Measurements from ENCODE around the gene LPP. TPM values are rescaled to one million over a fixed set of nuclear protein-coding genes. Genes with fewer than 3 reads are reported as not detected.

LPP gene
- polyA plus RNA-seq, 2 donors, result 10.5 to 12.9 TPM

DNA sequence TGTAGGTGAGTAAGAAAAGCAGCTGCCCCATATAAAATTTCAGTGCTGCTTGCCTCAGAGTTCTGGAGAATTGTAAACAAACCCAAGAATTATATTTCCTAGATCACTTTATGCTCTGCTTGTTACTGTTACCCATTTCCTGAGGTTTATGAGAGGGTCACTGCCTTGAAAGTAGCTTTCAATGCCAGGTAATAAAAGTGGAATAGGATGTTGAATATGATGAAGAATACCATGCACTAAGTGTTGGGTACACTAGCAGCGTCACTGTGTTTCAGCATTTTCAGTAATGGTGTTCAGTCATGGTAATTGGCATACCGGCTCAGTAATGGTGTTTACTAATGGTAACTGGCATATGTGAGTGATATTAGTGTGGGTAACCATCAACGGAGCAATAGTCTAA, 568.0 kb downstream of the LPP start:
- H3K27me3 ChIP-seq (ENCODE audit: control insufficient read depth in 1 of 2, insufficient read depth in 2 of 2, low read length in 2 of 2), result no peaks in the 10 kb centered on the region
- H3K27ac ChIP-seq (ENCODE audit: low read depth in 2 of 2, low read length in 1 of 2), result no peak overlapping the region
- H3K4me3 ChIP-seq (ENCODE audit: low read depth in 1 of 2, low read length in 2 of 2), result no peak overlapping the region
- 86 to 91% methylated on average over 3 of the region's 3 CpGs for WGBS, 2 donors
- H3K36me3 ChIP-seq (ENCODE audit: control insufficient read depth in 2 of 2, insufficient read depth in 2 of 2, low read length in 1 of 2), result no peaks in the 10 kb centered on the region
- no peaks in the 10 kb centered on the region for H3K4me1 ChIP-seq (ENCODE audit: control insufficient read depth in 2 of 2, insufficient read depth in 2 of 2, low read length in 1 of 2)
- H3K9me3 ChIP-seq (ENCODE audit: control insufficient read depth in 2 of 2, insufficient read depth in 1 of 2, low read depth in 1 of 2, low read length in 1 of 2), result no peaks in the 10 kb centered on the region

DNA sequence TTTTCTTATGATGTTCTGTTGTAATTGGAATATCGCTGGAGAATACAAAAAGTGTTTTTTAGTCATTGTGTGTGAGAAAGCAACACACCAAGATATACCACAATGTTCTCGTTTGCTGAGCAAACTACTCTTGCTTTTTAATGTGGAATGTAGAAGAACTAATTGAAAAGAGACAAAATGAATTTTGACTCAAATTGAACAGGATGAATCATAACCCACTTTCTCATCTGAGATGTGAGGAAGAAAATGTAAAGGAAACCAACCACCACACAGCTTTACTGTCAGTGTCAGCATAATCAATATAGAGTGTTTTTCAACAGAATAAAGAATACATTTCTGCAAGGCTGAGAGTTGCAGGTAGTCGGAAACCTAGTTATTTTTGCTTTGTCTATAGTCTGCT, 569.0 kb downstream of the LPP start:
- Histone ChIP-seq H3K9me3 (ENCODE audit: control insufficient read depth in 2 of 2, insufficient read depth in 1 of 2, low read depth in 1 of 2, low read length in 1 of 2) (no peaks in the 10 kb centered on the region), H3K36me3 (ENCODE audit: control insufficient read depth in 2 of 2, insufficient read depth in 2 of 2, low read length in 1 of 2) (no peaks in the 10 kb centered on the region), H3K27ac (ENCODE audit: low read depth in 2 of 2, low read length in 1 of 2) (no peak overlapping the region), H3K27me3 (ENCODE audit: control insufficient read depth in 1 of 2, insufficient read depth in 2 of 2, low read length in 2 of 2) (no peaks in the 10 kb centered on the region), H3K4me3 (ENCODE audit: low read depth in 1 of 2, low read length in 2 of 2) (no peak overlapping the region), H3K4me1 (ENCODE audit: control insufficient read depth in 2 of 2, insufficient read depth in 2 of 2, low read length in 1 of 2) (no peaks in the 10 kb centered on the region)
- WGBS, 2 donors, result 81 to 82% methylated on average over 3 of the region's 3 CpGs

DNA sequence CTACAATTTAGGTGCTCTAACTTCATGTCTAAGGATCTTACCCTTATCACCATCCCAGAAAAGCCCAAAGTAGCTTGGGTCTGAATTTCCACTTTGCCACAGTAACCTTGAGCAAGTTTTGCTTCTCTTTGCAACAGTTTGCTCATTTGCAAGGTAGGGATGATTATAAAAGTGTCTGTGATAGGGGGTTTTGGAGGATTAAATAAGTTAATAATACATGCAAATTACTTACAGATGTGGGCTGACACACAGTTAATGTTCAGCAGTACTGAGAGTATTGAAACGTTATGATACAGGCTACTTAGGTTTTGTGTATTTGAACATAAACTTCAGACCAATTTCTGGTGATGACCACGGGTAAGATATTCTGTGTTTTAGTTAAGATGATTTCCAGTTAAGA, 573.1 kb downstream of the LPP start:
- Histone ChIP-seq H3K27me3 (ENCODE audit: control insufficient read depth in 1 of 2, insufficient read depth in 2 of 2, low read length in 2 of 2) (no peaks in the 10 kb centered on the region), H3K27ac (ENCODE audit: low read depth in 2 of 2, low read length in 1 of 2) (no peak overlapping the region), H3K36me3 (ENCODE audit: control insufficient read depth in 2 of 2, insufficient read depth in 2 of 2, low read length in 1 of 2) (no peaks in the 10 kb centered on the region), H3K9me3 (ENCODE audit: control insufficient read depth in 2 of 2, insufficient read depth in 1 of 2, low read depth in 1 of 2, low read length in 1 of 2) (no peaks in the 10 kb centered on the region), H3K4me3 (ENCODE audit: low read depth in 1 of 2, low read length in 2 of 2) (no peak overlapping the region), H3K4me1 (ENCODE audit: control insufficient read depth in 2 of 2, insufficient read depth in 2 of 2, low read length in 1 of 2) (no peaks in the 10 kb centered on the region)
- WGBS, 2 donors, result 75 to 77% methylated on average over 2 of the region's 2 CpGs

DNA sequence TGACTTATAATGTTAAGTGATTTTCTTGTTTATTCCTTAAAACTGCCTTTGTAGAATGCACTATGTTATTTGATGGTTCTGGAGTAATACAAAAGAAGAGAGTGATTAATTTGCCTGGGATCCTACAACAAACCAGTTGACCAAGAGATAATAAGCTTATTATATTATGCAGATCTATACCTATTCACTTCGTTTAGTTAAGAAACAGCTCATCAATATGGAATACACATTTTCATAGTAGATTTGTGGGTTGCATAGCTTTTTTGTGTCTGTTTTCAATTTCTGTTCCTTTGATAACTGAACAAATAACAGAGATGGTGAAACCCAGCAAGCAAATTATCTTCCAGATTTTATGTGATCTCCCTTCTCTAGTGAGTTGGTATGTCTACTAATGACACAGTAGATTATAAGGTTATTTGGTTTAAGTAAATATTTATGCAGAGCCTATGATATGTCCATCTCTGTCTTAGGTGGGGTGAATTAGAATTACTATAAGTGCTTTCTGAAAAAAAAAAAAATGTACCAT, 574.5 kb downstream of the LPP start:
- H3K4me3 ChIP-seq (ENCODE audit: low read depth in 1 of 2, low read length in 2 of 2), result no peak overlapping the region
- H3K9me3 ChIP-seq (ENCODE audit: control insufficient read depth in 2 of 2, insufficient read depth in 1 of 2, low read depth in 1 of 2, low read length in 1 of 2), result no peaks in the 10 kb centered on the region
- H3K27ac ChIP-seq (ENCODE audit: low read depth in 2 of 2, low read length in 1 of 2), result no peak overlapping the region
- no peaks in the 10 kb centered on the region for H3K27me3 ChIP-seq (ENCODE audit: control insufficient read depth in 1 of 2, insufficient read depth in 2 of 2, low read length in 2 of 2)
- no peaks in the 10 kb centered on the region for H3K4me1 ChIP-seq (ENCODE audit: control insufficient read depth in 2 of 2, insufficient read depth in 2 of 2, low read length in 1 of 2)
- WGBS, 2 donors, result 2 to 47% methylated on average over 1 of the region's 1 CpG
- no peaks in the 10 kb centered on the region for H3K36me3 ChIP-seq (ENCODE audit: control insufficient read depth in 2 of 2, insufficient read depth in 2 of 2, low read length in 1 of 2)

DNA sequence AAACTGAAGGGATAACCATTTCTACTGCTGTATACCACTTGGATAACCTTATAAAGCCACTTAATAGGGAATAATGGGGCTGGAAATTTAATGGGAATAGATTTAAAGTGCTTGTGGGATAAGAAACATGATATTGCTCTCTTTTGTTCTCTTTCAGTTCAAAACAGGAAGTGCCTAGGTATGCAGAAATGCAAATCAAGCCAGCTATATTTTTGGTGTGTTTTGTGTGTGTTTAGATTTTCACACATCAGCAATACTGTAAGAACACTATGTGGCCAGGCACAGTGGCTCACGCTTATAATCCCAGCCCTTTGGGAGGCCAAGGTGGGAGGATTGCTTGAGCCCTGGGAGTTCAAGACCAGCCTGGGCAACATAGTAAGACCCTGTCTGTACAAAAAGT, 575.5 kb downstream of the LPP start:
- Histone ChIP-seq H3K9me3 (ENCODE audit: control insufficient read depth in 2 of 2, insufficient read depth in 1 of 2, low read depth in 1 of 2, low read length in 1 of 2) (no peaks in the 10 kb centered on the region), H3K27ac (ENCODE audit: low read depth in 2 of 2, low read length in 1 of 2) (no peak overlapping the region), H3K36me3 (ENCODE audit: control insufficient read depth in 2 of 2, insufficient read depth in 2 of 2, low read length in 1 of 2) (no peaks in the 10 kb centered on the region), H3K27me3 (ENCODE audit: control insufficient read depth in 1 of 2, insufficient read depth in 2 of 2, low read length in 2 of 2) (no peaks in the 10 kb centered on the region), H3K4me3 (ENCODE audit: low read depth in 1 of 2, low read length in 2 of 2) (no peak overlapping the region), H3K4me1 (ENCODE audit: control insufficient read depth in 2 of 2, insufficient read depth in 2 of 2, low read length in 1 of 2) (peaks cover 0 to 2% of the 10 kb centered on the region in 2 donors)
- 91 to 92% methylated on average over 1 of the region's 1 CpG for WGBS, 2 donors

DNA sequence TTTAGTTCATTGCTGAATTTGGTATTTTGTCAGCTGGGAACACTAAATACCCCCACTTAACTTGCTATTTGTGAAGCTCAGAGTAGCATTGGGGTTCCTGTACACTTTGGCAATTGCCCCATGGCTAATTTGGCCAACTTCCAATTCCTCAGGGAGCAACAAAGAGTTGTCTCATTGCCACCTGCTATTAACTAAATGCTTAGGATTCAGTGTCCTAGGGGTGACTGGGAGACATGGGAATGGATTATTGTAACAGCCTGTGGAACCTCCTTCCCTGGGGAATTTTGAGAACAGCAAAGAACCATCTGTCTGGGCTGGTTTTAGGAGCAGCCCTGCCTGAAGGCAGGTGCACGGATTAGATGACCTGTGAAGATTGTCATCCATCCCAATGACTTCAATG, 580.4 kb downstream of the LPP start:
- 49 to 97% methylated on average over 1 of the region's 1 CpG for WGBS, 2 donors
- no peak overlapping the region for H3K27ac ChIP-seq (ENCODE audit: low read depth in 2 of 2, low read length in 1 of 2)
- H3K4me1 ChIP-seq (ENCODE audit: control insufficient read depth in 2 of 2, insufficient read depth in 2 of 2, low read length in 1 of 2), result peaks cover 0 to 6% of the 10 kb centered on the region in 2 donors
- no peaks in the 10 kb centered on the region for H3K27me3 ChIP-seq (ENCODE audit: control insufficient read depth in 1 of 2, insufficient read depth in 2 of 2, low read length in 2 of 2)
- no peaks in the 10 kb centered on the region for H3K36me3 ChIP-seq (ENCODE audit: control insufficient read depth in 2 of 2, insufficient read depth in 2 of 2, low read length in 1 of 2)
- H3K9me3 ChIP-seq (ENCODE audit: control insufficient read depth in 2 of 2, insufficient read depth in 1 of 2, low read depth in 1 of 2, low read length in 1 of 2), result no peaks in the 10 kb centered on the region
- no peak overlapping the region for H3K4me3 ChIP-seq (ENCODE audit: low read depth in 1 of 2, low read length in 2 of 2)

DNA sequence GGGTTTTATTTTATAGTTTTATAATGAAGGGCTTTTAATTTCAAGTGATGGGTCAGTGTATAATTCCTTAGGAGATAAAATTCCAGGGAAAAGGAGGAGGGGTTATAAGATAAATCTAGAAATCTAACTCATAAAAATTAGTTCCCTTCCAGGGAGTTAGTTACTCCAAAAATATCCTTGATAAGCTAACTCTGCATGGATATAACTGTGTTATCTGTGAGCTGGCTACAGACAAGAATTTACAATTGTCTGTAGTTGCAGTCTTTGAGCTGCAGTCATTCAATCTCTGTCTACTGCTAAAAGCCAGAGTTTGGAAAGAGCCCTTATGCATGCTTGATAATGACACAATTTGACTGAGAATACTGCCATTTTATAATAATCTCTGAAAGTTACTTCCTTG, 585.6 kb downstream of the LPP start:
- H3K9me3 ChIP-seq (ENCODE audit: control insufficient read depth in 2 of 2, insufficient read depth in 1 of 2, low read depth in 1 of 2, low read length in 1 of 2), result no peaks in the 10 kb centered on the region

DNA sequence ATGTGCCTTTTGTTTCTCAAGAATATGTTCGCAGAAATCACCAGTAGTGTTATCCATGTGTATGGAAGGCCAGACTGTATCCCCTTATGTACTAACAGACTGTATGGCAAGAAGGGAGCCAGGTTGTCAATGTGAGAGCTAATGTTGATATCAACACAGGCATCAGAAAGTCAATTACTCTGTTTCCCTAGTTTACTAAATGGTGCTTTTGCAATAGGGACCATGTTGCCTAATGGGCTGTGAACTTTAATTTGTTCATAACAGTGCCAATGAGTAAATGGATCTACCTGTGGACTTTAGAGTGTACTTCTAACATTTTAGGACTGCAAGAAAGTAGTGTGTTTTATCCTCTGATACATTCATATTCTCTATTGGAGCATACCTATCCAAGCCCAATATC, 586.1 kb downstream of the LPP start:
- H3K9me3 ChIP-seq (ENCODE audit: control insufficient read depth in 2 of 2, insufficient read depth in 1 of 2, low read depth in 1 of 2, low read length in 1 of 2), result no peaks in the 10 kb centered on the region
- no peak overlapping the region for H3K27ac ChIP-seq (ENCODE audit: low read depth in 2 of 2, low read length in 1 of 2)
- 93 to 98% methylated on average over 1 of the region's 1 CpG for WGBS, 2 donors
- H3K4me3 ChIP-seq (ENCODE audit: low read depth in 1 of 2, low read length in 2 of 2), result no peak overlapping the region
- no peaks in the 10 kb centered on the region for H3K27me3 ChIP-seq (ENCODE audit: control insufficient read depth in 1 of 2, insufficient read depth in 2 of 2, low read length in 2 of 2)
- no peaks in the 10 kb centered on the region for H3K36me3 ChIP-seq (ENCODE audit: control insufficient read depth in 2 of 2, insufficient read depth in 2 of 2, low read length in 1 of 2)
- no peaks in the 10 kb centered on the region for H3K4me1 ChIP-seq (ENCODE audit: control insufficient read depth in 2 of 2, insufficient read depth in 2 of 2, low read length in 1 of 2)

More for the DNA sequence above, 585.6 kb downstream of the LPP start:
- Histone ChIP-seq H3K27me3 (ENCODE audit: control insufficient read depth in 1 of 2, insufficient read depth in 2 of 2, low read length in 2 of 2) (no peaks in the 10 kb centered on the region), H3K27ac (ENCODE audit: low read depth in 2 of 2, low read length in 1 of 2) (no peak overlapping the region), H3K4me3 (ENCODE audit: low read depth in 1 of 2, low read length in 2 of 2) (no peak overlapping the region), H3K4me1 (ENCODE audit: control insufficient read depth in 2 of 2, insufficient read depth in 2 of 2, low read length in 1 of 2) (peaks cover 0 to 3% of the 10 kb centered on the region in 2 donors), H3K36me3 (ENCODE audit: control insufficient read depth in 2 of 2, insufficient read depth in 2 of 2, low read length in 1 of 2) (no peaks in the 10 kb centered on the region)

DNA sequence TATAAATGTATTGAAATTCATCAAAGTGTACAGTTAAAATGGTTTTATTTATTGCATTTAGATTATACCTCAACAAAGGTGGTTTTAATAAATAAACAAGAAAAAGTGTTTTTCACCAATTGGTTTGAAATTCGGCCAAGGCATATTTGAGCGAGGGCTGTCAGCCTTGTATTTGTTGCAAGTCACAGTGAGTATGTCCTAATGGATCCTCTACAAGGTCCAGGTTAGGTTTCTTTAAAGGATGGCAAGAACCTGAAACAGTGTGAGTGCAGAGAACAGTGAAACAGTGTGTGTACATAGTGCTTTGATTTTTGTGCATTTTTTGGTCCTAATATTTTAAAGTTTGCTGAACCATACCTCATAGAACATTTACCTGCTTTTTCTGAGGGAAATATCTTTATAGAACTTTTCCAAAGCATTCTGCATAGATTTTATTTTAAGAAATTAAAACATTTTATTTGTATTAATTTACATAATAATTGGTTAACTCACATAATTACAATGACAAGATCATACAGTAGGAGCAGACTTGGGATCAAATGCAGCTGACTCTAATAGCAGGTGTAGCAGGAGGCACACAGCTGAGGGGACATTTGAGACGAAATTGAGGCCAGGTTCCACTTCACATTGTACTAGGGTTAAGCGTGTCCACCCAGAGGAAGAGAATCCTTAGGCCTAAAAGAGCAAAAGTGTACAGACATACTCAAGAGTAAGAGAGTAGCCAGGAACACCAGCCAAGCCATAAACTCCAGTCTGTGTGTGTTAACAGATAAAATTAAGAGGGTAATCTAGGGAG, 589.0 kb downstream of the LPP start:
- Histone ChIP-seq H3K4me1 (ENCODE audit: control insufficient read depth in 2 of 2, insufficient read depth in 2 of 2, low read length in 1 of 2) (no peaks in the 10 kb centered on the region), H3K9me3 (ENCODE audit: control insufficient read depth in 2 of 2, insufficient read depth in 1 of 2, low read depth in 1 of 2, low read length in 1 of 2) (no peaks in the 10 kb centered on the region), H3K27ac (ENCODE audit: low read depth in 2 of 2, low read length in 1 of 2) (no peak overlapping the region), H3K4me3 (ENCODE audit: low read depth in 1 of 2, low read length in 2 of 2) (no peak overlapping the region), H3K36me3 (ENCODE audit: control insufficient read depth in 2 of 2, insufficient read depth in 2 of 2, low read length in 1 of 2) (no peaks in the 10 kb centered on the region), H3K27me3 (ENCODE audit: control insufficient read depth in 1 of 2, insufficient read depth in 2 of 2, low read length in 2 of 2) (no peaks in the 10 kb centered on the region)
- WGBS, 2 donors, result 94 to 96% methylated on average over 4 of the region's 4 CpGs

DNA sequence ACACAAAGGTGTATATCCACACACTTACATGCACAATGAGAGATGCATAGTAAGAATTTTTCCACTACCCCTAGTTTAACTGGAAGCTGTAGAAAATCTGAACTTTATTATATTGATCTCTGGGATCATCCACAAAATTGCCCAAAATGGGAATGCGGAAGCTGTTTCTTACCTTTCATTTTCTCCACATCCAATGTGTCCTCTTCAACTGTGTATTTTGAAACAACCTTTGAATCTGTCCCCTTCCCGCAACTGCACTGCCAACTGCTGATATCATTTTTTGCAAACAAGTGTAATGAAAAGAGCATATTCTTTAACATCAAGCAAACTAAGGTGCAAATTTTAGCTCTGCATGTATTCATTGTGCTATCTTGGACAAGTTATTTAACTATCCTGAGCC, 590.2 kb downstream of the LPP start:
- no peaks in the 10 kb centered on the region for H3K27me3 ChIP-seq (ENCODE audit: control insufficient read depth in 1 of 2, insufficient read depth in 2 of 2, low read length in 2 of 2)
- no peak overlapping the region for H3K27ac ChIP-seq (ENCODE audit: low read depth in 2 of 2, low read length in 1 of 2)
- H3K36me3 ChIP-seq (ENCODE audit: control insufficient read depth in 2 of 2, insufficient read depth in 2 of 2, low read length in 1 of 2), result no peaks in the 10 kb centered on the region
- H3K4me3 ChIP-seq (ENCODE audit: low read depth in 1 of 2, low read length in 2 of 2), result no peak overlapping the region
- H3K9me3 ChIP-seq (ENCODE audit: control insufficient read depth in 2 of 2, insufficient read depth in 1 of 2, low read depth in 1 of 2, low read length in 1 of 2), result no peaks in the 10 kb centered on the region
- H3K4me1 ChIP-seq (ENCODE audit: control insufficient read depth in 2 of 2, insufficient read depth in 2 of 2, low read length in 1 of 2), result no peaks in the 10 kb centered on the region
- 95 to 97% methylated on average over 2 of the region's 2 CpGs for WGBS, 2 donors
